T-helper 22 cell (primary cell): Measurements from ENCODE around the gene ARHGDIG.
"Not testable (repeated sequence)": the region's sequence is repeated elsewhere in the genome, so short reads cannot be mapped to it uniquely, and the experiment has no call there.

Experiments
- DNase-seq: peaks from one replicate; pipeline ENCODE4 v3.0.0-alpha.2; 2020; ENCODE audit warnings: low read depth

Gene ARHGDIG

GRCh38 chr16:264440-264951 lies 15.9 kb upstream of the ARHGDIG start:
- DNase-seq: no peak

- no peak for DNase-seq
These were observed 15.3 kb upstream of the ARHGDIG start for GRCh38 chr16:265002-265529.

- no peak for DNase-seq
These were observed 14.7 kb upstream of the ARHGDIG start for GRCh38 chr16:265711-266110.

DNA sequence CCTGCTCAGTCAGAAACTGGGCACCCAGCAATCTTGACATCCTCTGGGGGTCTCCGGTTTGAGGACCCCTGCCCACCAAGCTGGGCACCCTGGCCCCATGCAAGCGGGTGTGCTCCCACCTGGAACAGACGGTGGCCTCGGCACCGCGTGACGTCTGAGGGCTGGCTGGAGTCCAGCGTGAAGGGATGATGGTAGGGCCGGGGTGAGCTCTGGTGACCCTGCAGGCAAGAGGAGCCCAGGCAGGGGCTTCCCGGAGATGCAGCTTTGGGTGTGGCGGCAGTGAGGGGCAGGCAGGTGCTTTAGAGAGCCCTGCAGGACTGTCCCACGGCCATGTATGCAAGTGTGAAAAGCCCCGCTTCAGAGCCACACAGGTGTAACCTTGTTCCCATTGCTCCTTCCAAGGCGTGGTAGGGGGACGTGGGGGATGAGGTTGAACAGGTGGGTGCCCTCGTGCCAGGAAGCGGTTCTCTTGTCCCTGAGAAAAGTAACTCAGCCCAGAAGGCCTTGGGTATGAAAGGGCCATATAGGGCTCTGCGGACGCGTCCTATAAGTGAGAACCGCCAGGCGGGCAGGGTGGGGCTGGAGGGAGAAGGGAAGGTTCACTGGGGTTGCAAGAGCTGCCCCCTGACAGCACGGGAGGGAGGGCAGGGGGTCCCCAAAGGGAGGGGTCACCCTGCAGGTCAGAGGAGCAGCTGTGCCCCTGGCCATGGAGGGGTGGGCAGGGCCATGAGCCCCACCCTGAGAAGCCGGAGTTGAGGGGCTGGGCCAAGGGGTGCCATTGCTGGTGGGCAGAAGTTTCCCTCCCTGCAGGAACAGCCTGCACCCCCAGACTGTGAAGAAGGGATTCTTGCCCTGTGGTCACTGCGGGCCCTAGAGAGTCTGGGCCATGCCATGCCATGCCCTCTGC lies 13.9 kb upstream of the ARHGDIG start:
- DNase-seq: no peak

GRCh38 chr16:267562-267961 lies 12.8 kb upstream of the ARHGDIG start:
- not testable (repeated sequence) for DNase-seq

DNA sequence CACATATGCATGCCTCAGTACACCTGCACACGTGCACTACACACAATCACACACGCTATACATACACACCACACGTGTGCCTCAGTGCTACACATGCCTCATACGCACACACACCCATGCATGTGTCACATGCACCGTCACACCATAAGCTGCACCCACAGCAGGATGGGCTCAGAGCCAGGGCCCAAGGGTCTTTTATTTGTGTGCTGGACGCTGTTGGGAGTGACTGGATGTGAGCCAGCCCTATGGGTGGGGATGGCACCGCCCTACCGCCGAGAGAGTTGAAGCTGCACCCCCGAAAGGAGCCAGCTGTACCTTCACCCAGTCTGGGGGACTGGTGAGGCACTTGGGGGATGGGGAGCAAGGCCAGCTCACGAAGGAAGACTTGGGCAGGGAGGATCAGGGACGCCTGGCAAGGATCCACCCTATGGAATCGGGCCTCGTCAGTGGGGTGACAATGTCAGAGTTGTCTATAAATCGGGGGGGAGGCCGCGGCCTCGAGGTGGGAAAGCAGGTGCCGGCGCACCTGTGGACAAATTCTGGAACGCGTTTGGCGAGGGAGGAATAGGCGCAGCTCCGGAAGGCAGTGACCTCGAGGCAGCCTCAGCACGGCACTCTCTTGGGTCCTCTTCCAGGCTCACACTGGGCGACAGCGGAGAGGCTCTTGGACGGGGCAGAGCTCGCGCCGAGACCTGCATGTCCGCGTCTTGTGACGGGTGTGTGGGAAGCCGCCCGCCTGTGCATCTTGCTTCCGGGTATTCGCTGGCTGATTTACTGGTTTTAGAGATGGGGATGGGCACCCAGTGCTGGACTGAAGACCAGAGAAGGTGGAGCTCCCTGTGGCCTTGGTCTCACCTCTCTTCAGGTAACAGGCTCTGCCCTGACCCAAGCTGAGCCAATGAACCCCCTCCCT lies 12.0 kb upstream of the ARHGDIG start:
- DNase-seq: no peak

GRCh38 chr16:269061-269796 lies 11.2 kb upstream of the ARHGDIG start:
- no peak for DNase-seq

GRCh38 chr16:270381-271255 lies 9.8 kb upstream of the ARHGDIG start:
- DNase-seq: no peak

GRCh38 chr16:272633-273546 lies 7.5 kb upstream of the ARHGDIG start:
- DNase-seq: no peak

DNA sequence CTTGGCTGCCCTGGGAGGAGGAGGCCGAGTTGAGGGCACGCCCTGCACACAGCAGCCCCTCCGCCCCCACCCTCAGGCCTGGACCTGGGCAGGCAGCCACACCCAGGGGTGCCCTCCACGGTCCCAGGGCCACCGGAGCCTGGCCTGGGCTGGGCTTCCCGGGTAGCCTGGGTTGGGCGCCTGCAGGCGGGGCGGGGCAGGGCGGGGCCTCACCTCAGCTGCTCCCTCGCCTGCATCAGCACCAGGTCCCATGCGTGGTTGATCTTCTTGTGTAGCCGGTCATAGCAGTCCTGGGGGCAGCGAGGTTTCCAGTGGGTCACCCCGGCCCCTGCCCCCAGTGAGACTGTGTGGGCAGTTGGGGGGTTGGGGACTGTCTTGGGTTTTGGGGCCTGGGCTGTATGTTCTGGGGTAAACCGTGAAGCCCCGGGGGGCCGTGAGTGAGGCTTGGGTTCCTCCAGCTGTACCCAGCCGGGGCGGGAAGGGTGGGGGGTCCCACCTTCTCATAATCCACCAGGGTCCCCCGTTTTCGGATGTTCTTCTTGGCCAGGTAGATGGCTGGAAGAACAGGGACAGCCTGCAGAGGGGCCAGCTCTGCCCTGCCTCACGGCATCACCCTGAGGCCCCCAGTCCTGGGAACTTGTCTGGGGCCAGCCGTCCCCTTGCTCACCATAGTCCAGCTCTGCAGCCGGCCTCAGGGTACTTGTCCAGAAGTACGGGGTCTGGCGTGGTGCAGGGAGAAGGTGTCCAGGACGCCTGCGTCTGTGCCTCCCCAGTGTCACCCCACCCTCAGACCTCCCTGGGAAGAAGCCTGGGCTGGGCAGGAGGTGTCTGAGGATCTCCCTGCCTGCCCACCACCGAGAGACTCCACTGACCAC lies 6.6 kb upstream of the ARHGDIG start:
- DNase-seq: no peak

DNA sequence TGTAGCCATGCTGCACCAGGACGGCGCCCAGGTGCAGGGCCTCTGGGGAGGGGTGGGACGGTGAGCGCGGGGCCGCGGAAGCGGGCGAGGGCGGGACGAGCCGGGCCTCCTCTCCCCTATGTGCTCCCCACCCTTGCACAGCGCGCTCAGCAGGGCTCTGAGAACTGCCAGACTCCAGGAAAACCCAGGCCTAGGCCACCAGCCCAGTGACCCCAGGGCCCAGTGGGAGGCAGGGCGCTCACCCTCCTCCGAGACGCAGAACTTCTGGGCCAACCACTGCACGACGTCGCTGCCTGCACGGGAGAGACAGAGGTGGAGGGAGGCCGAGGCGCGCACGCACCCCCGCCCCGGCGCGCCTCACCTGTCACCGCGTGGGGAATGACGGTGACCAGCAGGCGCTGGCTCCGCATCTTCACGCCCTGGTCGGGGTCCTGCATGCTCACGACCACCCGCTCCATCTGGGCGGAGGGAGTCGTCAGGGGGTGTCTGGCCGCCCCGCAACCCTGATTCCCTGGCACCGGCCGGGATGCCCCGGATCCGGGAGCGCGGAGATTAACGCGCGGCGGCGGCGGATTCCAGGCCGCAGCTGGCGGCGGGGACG lies 5.2 kb upstream of the ARHGDIG start:
- no peak for DNase-seq

- no peak for DNase-seq
These were observed 4.6 kb upstream of the ARHGDIG start, which contains the start of gene RGS11 for GRCh38 chr16:275786-276232. RGS11 (minus strand) TSS chr16:275944; CDS start chr16:275911, 33 bp downstream.

DNA sequence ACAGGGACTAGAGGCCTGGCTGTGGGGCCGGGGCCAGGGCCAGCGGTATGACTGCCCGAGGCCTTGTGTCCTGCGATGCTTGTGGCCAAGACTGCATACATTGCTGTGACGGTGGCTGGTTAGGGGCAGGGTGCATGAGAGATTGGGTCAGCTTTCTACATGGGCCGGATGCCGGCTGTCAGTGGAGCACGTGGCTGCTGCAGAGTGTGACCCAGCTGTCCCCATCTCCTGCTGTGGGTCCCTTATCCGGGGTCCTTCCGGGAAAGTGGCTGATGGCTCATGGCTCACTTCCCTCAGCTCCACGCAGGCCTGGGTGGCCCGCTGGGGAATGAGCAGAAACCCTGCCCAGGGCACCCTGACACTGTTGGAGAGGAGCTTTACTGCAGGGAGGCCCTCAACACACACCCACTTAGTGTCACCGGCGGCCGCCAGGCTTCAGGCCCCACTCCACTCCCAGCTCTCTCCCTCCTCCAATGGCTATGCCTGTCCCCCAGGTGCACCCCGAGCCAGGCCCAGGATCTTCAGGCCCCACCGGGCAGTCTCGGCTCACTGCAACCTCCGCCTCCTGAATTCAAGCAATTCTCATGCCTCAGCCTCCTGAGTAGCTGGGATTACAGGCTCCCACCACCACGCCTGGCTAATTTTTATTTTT lies 3.8 kb upstream of the ARHGDIG start:
- no peak for DNase-seq

DNA sequence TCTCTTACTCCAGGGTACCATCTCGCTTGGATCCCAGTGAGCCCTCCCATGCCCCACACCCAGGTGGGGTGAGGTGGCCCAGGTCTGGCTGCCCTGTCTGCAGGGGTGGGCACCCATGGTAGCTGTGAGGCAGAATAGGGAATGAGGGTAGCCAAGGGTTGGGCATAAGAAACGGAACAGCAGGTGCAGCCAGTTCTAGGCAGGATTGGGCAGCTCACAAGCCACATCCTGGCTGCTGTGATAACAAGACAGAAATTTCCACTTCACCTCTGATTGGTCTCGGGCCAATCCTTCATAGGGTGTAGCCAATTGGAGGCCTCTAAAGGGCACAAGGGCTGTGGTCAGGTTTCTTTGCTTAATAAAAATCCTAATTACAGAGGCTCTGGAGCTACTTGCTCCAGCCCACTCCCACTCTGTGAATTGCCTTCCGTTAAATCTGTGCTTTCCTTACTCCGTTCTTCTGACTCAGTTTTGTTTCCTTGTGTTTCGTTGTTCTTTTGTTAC lies 1.5 kb upstream of the ARHGDIG start:
- no peak for DNase-seq

DNA sequence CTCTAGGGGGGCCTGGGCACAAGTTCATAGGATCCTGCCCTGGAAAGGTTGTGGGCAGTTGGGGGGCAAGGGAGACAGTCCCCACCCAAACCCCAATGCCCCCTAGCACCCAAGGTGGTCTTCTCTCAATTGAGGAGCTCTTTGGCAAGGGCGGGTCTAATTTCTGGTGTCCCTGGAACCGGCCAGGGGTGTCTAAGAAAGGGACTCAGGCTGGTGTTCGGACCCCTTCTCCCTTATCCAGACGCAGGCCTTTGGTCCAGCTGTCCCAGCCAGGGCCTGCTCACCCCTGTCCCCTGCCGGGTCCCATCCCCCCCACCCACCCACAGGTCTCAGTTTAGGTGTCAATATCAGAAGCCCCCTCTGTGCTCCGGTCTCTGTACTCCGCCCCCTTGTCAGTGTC lies 860 bp upstream of the ARHGDIG start:
- DNase-seq: no peak

GRCh38 chr16:280005-280460 lies 358 bp upstream of the ARHGDIG start:
- no peak for DNase-seq

- DNase-seq: no peak
These were observed 734 bp downstream of the ARHGDIG start for GRCh38 chr16:280991-281659.
